Measurements from ENCODE around the gene P3H2. TPM values are rescaled to one million over a fixed set of nuclear protein-coding genes. Genes with fewer than 3 reads are reported as not detected.
A peak's percentile ranks its signal among the peaks of the same experiment; 100 is the strongest.
"Not testable (repeated sequence)": the region's sequence is repeated elsewhere in the genome, so short reads cannot be mapped to it uniquely, and the experiment has no call there.

P3H2 gene
- total and polyA plus RNA-seq, 5 donors, result 1.7 to 4.1 (median 3.3) TPM

DNA sequence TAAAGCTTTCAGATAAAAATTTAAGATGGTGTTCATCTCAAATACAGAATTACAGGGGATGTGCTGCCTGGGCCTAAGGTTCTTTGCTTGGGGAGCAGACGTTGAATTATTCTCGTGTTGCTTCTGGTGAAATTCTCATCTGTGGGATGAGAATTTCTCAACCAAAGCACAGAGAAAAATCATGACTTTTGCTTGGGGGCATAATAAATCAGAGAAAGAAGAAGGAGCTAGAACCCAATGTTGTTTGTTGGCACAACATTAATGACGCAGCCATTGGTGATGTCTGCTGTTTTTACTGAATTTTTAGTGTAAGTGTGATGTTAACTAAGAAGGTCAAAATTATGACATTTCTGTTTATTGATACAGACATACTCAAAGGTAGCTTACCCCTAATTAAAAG lies 35.7 kb downstream of the P3H2 start:
- no peak for ATAC-seq
- Histone ChIP-seq H3K9me3 (ENCODE audit: control insufficient read depth, low read length) (no peaks in the 10 kb centered on the region), H3K27ac (ENCODE audit: low read length) (no peak overlapping the region), H3K4me1 (ENCODE audit: control insufficient read depth, insufficient read depth, low read length) (no peaks in the 10 kb centered on the region), H3K27me3 (ENCODE audit: control insufficient read depth, insufficient read depth) (no peaks in the 10 kb centered on the region), H3K4me3 (ENCODE audit: low read length) (no peak overlapping the region)
- intact Hi-C loops (cut with DNase I), result no loop called here
- DNase-seq, result no peak
- 78% methylated on average over 3 of the region's 3 CpGs for WGBS

- Histone ChIP-seq H3K4me1 (ENCODE audit: control insufficient read depth, insufficient read depth, low read length) (no peaks in the 10 kb centered on the region), H3K9me3 (ENCODE audit: control insufficient read depth, low read length) (no peaks in the 10 kb centered on the region), H3K4me3 (ENCODE audit: low read length) (no peak overlapping the region), H3K27ac (ENCODE audit: low read length) (no peak overlapping the region), H3K27me3 (ENCODE audit: control insufficient read depth, insufficient read depth) (no peaks in the 10 kb centered on the region)
- WGBS, result 64% methylated on average over 3 of the region's 3 CpGs
- ATAC-seq (no peak), DNase-seq (no peak)
- intact Hi-C loops (cut with DNase I), result no loop called here
Measured at GRCh38 chr3:190083635-190084034, 37.1 kb downstream of the P3H2 start.

DNA sequence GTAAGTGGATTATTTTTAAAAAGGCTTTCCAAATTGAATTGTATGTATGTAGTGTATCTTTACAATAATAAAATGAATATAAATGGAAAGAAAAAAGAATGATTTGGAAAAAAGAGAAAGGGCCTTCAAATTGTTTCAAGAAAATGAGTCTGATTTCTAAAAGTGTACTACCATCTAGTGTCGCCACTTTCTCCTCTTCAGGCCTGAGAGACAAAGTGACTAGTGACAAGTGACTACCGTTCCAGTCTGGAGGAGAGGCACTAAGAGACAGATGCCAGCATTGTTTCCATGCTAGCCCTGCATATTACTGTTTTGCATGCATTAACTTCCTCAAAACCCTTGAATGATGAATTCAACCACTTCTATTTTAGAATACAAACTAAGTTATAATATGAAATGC lies 39.3 kb downstream of the P3H2 start:
- ATAC-seq, result no peak
- 61% methylated on average over 2 of the region's 2 CpGs for WGBS

GRCh38 chr3:190079173-190079572 lies 41.5 kb downstream of the P3H2 start:
- ATAC-seq; H3K4me1 ChIP-seq (ENCODE audit: control insufficient read depth, insufficient read depth, low read length); DNase-seq; H3K4me3 ChIP-seq (ENCODE audit: low read length); H3K27ac ChIP-seq (ENCODE audit: low read length); H3K9me3 ChIP-seq (ENCODE audit: control insufficient read depth, low read length); intact Hi-C loops (cut with DNase I); H3K27me3 ChIP-seq (ENCODE audit: control insufficient read depth, insufficient read depth): not testable (repeated sequence)
- 98% methylated on average over 2 of the region's 2 CpGs for WGBS

More for the DNA sequence above, 39.3 kb downstream of the P3H2 start:
- Histone ChIP-seq H3K4me1 (ENCODE audit: control insufficient read depth, insufficient read depth, low read length) (no peaks in the 10 kb centered on the region), H3K4me3 (ENCODE audit: low read length) (no peak overlapping the region), H3K27me3 (ENCODE audit: control insufficient read depth, insufficient read depth) (no peaks in the 10 kb centered on the region), H3K27ac (ENCODE audit: low read length) (no peak overlapping the region), H3K9me3 (ENCODE audit: control insufficient read depth, low read length) (no peaks in the 10 kb centered on the region)
- DNase-seq, result no peak
- intact Hi-C loops (cut with DNase I), result no loop called here

DNA sequence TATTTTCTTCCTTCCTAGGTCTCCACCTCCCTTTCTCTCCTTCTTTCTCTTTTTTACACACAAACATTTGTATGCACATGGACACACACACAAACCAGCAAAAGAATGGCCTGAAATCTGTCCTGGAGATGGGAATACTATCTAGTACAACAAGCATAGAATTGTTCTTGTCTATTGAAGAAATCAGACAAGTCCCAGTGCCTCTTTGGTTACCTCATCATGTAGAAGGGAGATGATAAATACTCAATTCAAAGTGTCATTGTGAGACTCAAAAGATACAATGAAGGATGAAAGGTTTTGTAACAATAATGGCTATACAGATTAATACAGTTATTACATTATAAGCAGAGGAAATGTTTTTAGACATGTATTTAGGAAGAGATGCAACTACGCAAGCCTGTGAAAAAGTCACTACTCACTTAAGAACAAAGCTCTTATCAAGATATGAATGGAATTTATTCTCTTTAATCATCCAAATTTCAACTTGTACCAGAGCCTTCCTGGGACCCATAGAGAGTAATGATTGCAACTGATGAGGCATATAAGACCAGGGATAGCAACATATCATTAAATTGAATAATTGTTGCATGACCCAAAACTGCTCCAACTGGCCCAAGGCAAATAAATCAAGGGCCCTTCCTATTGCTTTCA lies 43.2 kb downstream of the P3H2 start:
- ATAC-seq, result no peak
- intact Hi-C loops (cut with DNase I), result no loop called here
- no peaks in the 10 kb centered on the region for H3K27me3 ChIP-seq (ENCODE audit: control insufficient read depth, insufficient read depth)
- H3K4me1 ChIP-seq (ENCODE audit: control insufficient read depth, insufficient read depth, low read length), result peaks cover 4% of the 10 kb centered on the region
- WGBS, result 50% methylated on average over 1 of the region's 1 CpG
- H3K4me3 ChIP-seq (ENCODE audit: low read length), result no peak overlapping the region
- no peak overlapping the region for H3K27ac ChIP-seq (ENCODE audit: low read length)
- DNase-seq, result no peak
- no peaks in the 10 kb centered on the region for H3K9me3 ChIP-seq (ENCODE audit: control insufficient read depth, low read length)

DNA sequence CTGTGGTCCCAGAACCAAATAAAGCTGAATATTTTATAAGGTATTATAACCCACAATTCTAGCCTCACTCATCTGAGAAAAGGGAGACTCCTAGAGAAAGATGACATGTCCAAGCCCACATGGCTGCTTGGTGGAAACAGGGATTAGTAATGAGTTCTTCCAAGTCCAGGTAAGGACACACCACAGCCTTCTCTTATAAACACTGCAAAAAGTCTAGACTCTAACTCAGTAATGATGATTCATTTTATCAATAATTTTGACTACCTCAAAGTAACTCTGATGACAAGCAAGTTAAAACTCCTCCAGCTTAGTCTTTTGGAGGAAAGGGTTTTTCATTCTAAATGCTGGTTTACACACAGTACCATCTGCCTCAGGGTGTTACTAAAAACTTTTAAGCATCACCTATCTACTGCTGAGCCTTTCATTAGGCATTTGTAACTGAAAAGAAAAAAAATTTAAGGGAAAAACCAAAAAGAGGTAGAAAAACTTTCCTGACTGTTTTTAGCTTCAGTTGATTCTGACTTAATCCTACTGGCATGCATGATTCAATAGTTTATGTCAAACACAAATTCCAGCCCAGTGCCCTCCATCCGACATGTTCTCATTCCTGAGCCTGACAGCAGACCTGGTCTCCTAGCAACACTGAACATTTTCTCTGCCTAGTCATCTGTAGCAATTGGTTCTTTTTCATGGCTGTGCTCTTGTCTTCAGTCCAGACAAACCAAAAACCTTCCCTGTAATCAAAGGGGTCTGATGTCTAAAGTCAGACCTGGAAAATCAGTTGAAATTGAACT lies 43.9 kb downstream of the P3H2 start:
- Histone ChIP-seq H3K27ac (ENCODE audit: low read length) (no peak overlapping the region), H3K9me3 (ENCODE audit: control insufficient read depth, low read length) (no peaks in the 10 kb centered on the region), H3K4me1 (ENCODE audit: control insufficient read depth, insufficient read depth, low read length) (peaks cover 4% of the 10 kb centered on the region), H3K27me3 (ENCODE audit: control insufficient read depth, insufficient read depth) (no peaks in the 10 kb centered on the region), H3K4me3 (ENCODE audit: low read length) (no peak overlapping the region)
- ATAC-seq, result peak; percentile 56 to 68
- WGBS, result 39% methylated on average over 1 of the region's 1 CpG
- intact Hi-C loops (cut with DNase I), result no loop called here
- no peak for DNase-seq

DNA sequence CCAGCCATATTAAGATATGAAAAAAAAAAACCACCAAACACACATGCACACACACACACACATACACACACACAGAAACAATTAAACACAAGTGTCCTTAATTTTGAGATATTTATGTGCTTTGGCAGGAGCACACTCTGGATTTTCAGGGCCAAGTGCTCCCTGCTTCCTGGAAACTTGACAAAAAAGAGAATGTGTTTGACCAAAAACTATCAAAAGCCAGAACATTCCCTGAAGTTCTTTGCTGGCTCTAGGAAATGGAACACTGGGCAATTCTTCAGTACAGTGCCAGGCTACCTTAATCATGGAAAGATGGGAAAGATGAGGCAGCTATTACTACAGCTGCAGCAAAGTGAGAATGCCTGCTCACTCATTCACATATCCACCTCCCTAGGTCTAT lies 44.6 kb downstream of the P3H2 start:
- intact Hi-C loops (cut with DNase I), result no loop called here
- ATAC-seq (no peak), DNase-seq (no peak)
- Histone ChIP-seq H3K4me1 (ENCODE audit: control insufficient read depth, insufficient read depth, low read length) (peaks cover 4% of the 10 kb centered on the region), H3K27ac (ENCODE audit: low read length) (no peak overlapping the region), H3K4me3 (ENCODE audit: low read length) (no peak overlapping the region), H3K27me3 (ENCODE audit: control insufficient read depth, insufficient read depth) (no peaks in the 10 kb centered on the region), H3K9me3 (ENCODE audit: control insufficient read depth, low read length) (no peaks in the 10 kb centered on the region)

DNA sequence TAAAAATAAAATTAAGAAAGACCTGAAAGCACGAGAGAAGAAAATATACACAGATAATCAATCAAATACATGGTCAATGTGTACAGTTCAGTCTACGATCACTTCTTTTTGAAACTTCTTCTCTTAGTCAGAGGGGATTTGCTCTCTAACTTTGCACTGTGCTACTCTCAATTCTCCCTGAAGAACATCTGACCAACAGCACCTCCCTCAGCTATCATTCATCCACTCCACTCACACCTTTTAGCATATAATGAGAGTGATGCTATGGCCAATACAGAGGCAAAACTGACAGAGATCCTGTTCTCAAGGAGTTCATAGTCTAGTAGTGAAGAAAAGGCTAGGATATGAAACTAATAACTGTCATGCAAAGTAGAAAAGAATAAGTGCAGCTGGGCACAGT lies 45.9 kb downstream of the P3H2 start:
- Histone ChIP-seq H3K4me1 (ENCODE audit: control insufficient read depth, insufficient read depth, low read length) (peaks cover 4% of the 10 kb centered on the region), H3K27me3 (ENCODE audit: control insufficient read depth, insufficient read depth) (no peaks in the 10 kb centered on the region), H3K27ac (ENCODE audit: low read length) (no peak overlapping the region), H3K9me3 (ENCODE audit: control insufficient read depth, low read length) (no peaks in the 10 kb centered on the region), H3K4me3 (ENCODE audit: low read length) (no peak overlapping the region)
- DNase-seq, result no peak
- intact Hi-C loops (cut with DNase I), result no loop called here
- 72% methylated on average over 2 of the region's 2 CpGs for WGBS
- ATAC-seq, result no peak

DNA sequence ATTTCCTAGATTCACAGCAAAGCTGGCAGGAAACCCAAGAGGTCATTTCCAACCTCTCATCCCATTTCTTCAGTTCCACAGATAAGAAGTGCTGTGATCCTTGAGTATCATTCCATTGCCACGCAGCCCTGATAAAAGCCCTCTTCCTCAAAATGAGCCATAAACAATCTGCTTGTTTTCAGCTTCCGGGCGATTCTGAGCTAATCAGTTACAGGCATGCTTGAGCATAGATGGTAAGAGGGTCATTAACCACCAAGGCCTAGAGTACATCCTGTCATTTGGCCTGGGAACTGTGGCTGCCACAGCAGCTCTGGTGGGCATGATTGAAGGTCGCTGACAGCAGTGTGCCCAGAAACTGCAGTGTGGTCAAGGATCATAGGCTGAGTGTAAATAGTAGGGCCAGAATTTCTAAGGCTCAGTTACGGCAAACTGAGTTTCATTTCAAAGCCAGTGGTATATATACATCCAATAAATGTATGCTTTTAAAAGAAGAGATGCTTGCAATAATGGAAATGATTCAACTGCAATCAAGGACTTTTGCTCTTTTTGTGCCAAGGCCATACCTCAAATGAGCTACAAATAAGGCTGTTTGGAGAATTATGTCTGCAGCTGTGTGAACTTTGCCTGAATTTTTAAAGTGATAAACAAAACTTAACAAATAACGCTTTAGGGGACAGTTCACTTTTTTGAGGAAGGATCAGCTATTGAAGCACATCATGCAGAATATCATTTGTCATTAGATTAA lies 47.3 kb downstream of the P3H2 start:
- no peak for DNase-seq
- peak overlapping the region; percentile 15 for H3K27ac ChIP-seq (ENCODE audit: low read length)
- ATAC-seq, result peak in 1 of 2 donors; percentile 33
- intact Hi-C loops (cut with DNase I), result no loop called here
- H3K4me1 ChIP-seq (ENCODE audit: control insufficient read depth, insufficient read depth, low read length), result peaks cover 4% of the 10 kb centered on the region
- no peak overlapping the region for H3K4me3 ChIP-seq (ENCODE audit: low read length)
- H3K27me3 ChIP-seq (ENCODE audit: control insufficient read depth, insufficient read depth), result no peaks in the 10 kb centered on the region
- no peaks in the 10 kb centered on the region for H3K9me3 ChIP-seq (ENCODE audit: control insufficient read depth, low read length)
- 33% methylated on average over 6 of the region's 6 CpGs for WGBS

GRCh38 chr3:190072856-190073255 lies 47.8 kb downstream of the P3H2 start:
- 57% methylated on average over 1 of the region's 1 CpG for WGBS
- peaks cover 4% of the 10 kb centered on the region for H3K4me1 ChIP-seq (ENCODE audit: control insufficient read depth, insufficient read depth, low read length)
- no peak overlapping the region for H3K4me3 ChIP-seq (ENCODE audit: low read length)
- no peaks in the 10 kb centered on the region for H3K27me3 ChIP-seq (ENCODE audit: control insufficient read depth, insufficient read depth)
- ATAC-seq (no peak), DNase-seq (no peak)
- intact Hi-C loops (cut with DNase I), result no loop called here
- H3K27ac ChIP-seq (ENCODE audit: low read length), result peak overlapping the region; percentile 15
- H3K9me3 ChIP-seq (ENCODE audit: control insufficient read depth, low read length), result no peaks in the 10 kb centered on the region

DNA sequence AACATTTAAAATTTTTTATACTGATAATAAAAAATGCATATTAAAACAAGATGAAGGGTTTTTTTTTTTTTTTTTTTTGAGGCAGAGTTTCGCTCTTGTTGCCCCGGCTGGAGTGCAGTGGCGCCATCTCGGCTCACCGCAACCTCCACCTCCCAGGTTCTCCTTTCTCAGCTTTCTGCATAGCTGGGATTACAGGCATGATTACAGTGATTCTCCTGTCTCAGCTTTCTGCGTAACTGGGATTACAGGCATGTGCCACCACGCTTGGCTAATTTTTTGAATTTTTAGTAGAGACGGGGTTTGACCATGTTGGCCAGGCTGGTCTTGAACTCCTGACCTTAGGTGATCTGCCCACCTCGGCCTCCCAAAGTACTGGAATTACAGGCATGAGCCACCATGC lies 48.8 kb downstream of the P3H2 start:
- H3K4me3 ChIP-seq (ENCODE audit: low read length); intact Hi-C loops (cut with DNase I); ATAC-seq; H3K4me1 ChIP-seq (ENCODE audit: control insufficient read depth, insufficient read depth, low read length); H3K27me3 ChIP-seq (ENCODE audit: control insufficient read depth, insufficient read depth); H3K9me3 ChIP-seq (ENCODE audit: control insufficient read depth, low read length); DNase-seq; H3K27ac ChIP-seq (ENCODE audit: low read length): not testable (repeated sequence)
- WGBS, result 97% methylated on average over 9 of the region's 9 CpGs
